Effector CD8-positive, alpha-beta T cell (primary cell): ENCODE measurements around the gene SNN.

ENCODE experiments used
- DNase-seq: peaks from one replicate; lab custom pipeline; 2025; lab: John Stamatoyannopoulos, UW
- total RNA-seq, 4 experiments: gene quantifications; one replicate each; lab custom pipeline; 2026; lab: John Stamatoyannopoulos, UW

Gene SNN
- 3.6 to 24.6 (median 16.9) reads per million in 4 experiments for total RNA-seq

DNA sequence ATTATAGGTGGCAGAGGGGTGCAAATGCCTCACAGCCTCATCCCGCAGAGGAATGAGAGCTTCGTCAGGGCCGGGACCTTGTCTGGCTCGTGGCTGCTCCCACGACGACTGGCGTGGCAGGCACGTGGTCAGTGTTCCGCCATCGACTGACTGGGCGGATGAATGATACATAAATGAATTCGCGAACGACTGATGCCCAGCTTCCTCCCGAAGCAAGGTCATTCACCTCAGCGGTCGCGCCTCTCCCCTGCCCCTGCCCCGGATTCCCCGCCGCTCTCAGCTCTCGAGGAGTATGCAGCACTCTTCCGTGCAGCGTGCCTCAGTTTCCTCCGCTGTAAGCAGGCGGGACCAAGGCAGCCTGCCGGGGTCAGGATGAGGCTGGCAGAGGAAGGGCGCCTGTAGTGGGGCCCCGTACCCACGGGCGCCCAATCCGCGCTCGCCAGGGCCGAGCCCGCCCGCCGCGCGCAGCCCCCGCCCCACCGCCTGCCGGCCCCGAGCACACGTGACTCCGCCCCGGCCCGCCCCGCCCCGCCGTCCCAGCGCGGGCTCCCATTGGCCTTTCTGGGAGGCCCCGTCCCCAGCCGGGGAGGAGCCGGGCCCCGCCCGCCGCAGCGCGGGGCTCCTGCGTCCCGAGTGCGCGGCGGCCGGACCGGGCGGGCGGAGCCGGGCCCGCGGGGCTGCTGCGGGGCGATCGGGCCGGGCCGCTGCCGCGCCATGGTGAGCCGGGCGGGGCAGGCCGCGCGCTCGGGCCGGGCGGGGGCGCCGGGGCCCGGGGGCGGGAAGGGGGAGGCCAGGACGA, at the start of gene SNN:
Gene SNN, plus strand, starts transcription at position 632 of the 799 bp plus-strand sequence. CDS start 7,605 bp downstream, outside the sequence.
- DNase-seq = peak; percentile 81

DNA sequence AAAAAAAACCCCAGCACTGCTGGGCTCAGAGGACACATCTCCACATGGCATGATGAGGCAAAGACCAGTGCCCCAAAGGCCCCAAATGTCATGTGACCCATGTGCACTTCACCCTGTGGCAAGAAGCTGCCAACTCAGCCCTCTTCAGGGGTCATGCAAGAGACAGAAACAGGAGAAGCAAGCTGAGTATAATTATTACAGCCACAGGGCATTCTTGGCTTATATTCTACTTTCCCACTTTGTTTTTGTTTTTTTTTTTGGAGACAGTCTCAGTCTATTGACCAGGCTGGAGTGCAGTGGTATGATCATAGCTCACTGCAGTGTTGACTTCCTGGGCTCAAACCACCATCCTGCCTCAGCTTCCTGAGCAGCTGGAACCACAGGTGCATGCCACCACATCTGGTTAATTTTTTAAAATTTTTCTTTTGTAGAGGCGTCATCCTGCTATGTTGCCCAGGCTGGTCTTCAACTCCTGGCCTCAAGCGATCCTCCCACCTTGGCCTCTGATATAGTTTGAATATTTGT, 48.9 kb upstream of the SNN start:
- DNase-seq = no peak

DNA sequence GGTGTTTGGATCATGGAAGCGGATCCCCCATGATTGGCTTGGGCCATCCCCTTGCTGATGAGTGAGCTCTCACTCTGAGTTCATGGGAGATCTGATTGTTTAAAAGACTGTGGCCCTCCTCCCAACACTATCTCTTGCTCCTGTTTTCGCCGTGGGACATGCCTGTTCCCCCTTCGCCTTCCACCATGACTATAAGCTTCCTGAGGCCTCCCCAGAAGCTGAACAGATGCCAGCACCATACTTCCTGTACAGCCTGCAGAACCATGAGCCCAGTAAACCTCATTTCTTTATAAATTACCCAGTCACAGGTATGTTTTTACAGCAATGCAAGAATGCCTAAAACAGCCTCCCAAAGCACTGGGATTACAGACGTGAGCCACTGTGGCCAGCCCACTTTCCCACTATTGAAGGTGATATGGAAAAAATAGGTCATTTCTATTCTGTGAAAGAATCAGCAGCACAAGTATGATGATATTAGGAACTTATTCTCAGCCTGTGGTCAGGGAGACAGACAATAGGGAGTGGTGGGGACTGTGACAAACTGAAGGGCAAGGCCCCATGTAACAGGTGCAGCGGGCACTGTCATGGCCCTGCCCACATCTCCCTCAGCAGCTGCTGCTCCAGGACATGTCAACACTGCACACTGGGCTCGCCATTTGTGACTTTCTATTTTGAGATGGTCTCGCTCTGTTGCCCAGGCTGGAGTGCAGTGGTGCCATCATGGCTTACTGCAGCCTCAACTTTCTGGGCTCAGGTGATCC, 47.8 kb upstream of the SNN start:
- no peak for DNase-seq

DNA sequence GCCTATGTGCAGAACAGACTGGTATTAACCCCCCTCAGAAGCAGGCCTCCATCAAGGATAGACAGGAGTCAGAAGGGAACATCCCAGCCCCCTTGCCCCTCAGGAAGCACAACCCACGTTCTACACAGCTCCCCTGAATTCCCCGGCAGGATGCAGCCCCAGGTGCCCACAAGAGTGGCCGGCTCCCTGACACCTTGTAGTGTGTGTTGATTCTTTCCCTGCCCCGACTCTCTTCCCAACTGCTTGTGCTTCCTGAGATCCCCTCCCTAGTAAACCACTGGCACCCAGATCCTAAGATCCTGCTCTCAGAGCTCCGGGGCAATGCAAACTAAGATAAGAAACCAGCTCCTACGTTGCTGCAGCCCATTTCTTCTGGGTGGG, 46.7 kb upstream of the SNN start:
- no peak for DNase-seq

DNA sequence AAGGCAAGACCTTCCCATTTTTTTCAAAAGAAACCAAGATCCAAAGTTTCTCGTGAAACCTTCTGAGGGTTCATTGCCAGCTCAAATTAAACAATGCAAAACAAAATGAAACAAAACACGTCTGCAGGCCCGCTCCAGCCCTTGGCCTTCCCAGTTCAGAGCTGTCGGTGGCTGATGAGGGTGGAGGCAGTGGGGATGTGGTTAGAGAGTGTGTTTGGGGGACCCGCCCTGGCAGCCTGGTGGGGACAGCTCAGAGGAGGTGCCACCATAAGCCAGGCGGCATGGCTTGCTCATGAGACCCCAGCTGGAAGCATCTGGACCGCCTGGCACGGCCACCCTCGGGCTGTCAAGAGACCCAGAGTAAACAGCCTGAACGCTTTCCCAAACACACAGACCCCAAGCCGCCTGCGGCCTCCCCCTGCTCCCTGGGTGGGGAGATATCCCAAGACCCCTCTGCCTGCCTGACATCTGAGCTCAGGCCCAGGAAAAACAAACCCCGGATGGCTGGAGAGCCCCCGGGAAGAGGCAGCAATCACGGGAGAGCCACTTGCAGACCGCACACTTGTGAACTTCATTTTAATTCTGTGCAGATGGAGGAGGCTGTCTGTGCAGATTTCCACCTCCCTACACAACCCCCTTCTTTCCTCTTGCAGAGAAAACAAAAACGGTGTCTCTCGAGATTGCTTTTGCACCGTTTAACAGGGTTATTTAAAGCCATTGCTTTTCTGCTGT, 46.2 kb upstream of the SNN start:
- DNase-seq = peak; percentile 33

DNA sequence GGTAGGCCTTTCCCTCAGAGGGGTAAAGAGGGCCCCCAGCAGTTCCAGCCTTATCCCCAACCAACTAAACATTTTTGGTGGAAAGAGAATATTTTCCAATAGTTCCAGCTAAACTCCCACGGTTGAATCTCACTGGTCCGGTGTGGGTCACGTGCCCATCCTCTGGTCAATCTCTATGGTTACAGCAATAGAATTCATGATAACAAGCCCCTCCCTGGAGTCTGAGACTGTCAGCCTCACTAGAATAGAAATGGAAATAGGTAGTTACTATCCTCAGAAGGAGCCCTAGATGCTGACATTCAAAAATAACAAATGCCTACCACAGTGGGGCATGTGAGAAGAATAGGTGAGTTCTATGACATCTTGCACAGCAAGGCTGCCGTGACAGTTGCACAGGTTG, 44.0 kb upstream of the SNN start:
- DNase-seq = no peak

DNA sequence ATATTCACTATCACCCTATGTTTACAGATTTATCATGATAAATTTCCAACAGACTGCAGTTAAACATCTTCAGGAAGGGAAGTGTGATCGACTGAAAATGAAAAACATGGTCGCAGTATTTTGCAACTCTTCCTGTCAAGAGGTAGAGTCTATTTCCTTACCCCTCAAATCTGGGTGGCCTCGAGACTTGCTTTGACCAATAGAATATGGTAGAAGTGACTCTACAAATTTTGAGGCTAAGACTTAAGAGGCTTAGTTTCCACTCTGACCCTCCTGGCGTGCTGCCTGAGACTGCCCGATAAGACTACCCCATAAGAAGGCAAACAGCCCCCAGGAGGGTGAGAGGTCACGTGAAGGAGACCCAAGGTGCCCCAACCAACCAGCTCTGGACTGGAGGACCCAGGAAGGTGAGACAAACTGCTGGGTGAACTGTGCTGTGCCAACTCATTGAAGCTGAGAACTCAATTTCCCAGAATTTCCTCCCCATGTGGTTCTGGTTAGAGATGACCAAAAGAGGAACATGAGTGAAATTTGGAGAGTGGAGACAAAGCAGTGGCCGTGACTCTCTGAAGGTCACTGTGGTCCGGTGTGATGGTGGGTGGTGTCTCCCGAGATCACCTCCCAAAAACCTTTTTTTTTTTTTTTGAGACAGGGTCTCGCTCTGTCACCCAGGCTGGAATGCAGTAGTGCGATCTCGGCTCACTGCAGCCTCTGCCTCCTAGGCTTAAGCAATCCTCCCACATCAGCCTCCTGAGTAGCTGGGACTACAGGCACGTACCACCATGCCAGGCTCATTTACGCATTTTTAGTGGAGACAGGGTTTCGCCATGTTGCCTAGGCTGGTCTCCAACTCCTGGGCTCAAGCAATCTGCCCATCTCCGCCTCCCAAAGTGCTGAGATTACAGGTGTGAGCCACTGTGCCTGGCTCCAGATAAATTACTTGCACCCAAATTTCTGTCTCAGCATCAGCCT, 43.3 kb upstream of the SNN start:
- DNase-seq = no peak

DNA sequence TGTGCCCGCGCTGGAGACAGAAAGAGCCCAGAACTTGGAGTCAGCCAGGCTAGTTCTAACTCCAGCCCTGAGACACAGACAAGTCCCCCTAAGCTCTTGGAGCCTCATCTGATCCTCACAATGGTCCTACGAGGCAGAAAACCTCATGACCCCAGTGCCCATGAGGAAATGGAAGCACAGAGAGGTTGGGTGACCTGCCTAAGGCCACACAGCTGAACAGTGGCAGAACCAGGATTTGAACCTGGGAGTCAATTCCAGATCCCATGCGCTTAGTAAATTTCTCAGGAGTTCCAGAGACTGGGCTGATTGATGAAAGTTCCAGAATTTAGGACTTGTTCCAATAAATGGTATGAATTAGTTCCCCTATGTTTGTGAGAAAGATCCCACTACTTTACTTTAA, 42.5 kb upstream of the SNN start:
- no peak for DNase-seq

DNA sequence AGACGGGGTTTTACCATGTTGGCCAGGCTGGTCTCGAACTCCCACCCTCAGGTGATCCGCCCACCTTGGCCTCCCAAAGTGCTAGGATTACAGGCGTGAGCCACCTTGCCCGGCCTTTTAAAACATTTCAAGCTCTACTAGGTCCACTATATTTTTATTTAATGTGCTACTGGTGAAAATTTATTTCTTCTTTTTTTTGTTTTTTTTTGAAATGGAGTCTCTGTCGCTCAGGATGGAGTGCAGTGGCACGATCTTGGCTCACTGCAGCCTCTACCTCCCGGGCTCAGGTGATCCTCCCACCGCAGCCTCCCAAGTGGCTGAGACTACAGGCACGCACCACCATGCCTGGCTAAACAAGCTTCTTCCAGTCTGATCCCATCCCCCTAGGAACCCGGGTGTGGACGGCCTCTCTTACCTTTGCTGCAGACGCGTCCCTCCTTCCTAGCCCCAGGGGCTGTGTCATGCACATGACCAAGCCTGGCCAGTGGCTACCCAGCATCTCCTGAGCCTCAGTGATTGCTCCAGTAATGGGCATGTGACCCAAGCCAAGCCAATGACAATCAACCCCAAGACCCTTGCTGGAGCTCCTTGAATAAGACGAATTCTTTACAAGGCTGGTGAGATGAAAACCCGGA, 41.5 kb upstream of the SNN start:
- no peak for DNase-seq

DNA sequence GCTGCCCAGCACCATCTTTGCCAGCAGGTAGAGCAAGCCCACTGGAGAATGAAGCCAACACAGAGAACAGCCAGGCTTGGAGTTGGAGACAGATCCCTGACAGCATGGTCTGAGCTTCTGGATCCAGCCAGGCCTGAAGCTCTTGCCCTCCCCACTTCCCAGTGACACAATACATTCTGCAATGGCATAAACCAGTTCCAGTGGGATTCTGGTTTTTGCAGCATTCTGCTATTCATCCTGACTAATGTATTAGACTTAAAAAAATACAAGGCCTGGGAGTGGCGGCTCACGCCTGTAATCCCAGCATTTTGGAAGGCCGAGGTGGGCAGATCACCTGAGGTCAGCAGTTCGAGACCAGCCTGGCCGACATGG, 41.0 kb upstream of the SNN start:
- no peak for DNase-seq

DNA sequence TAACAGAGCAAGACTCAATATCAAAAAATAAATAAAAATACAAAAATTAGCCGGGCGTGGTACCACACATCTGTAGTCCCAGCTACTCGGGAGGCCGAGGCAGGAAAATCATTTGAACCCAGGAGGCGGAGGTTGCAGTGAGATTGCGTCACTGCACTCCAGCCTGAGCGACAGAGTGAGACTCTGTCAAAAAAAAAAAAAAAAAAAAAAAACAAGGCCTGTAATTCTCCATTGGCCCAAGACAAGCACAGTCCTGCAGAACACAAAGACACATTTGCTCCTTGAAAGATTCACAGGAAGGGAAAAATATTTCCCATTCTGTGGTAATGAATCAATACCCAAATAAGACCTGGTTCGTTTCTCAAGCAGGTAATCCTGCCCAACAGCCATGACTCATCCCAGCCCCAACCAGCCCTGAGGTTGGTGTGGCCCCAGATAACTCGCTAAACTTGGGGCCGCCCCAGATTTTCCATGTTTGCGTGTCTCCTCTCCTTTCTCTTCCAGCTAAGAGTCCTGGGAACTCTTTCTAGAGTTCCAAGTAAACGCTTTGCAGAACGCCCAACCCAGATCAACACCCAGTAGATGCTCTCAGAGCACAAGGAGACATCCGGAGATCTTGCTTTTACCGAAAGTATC, 40.3 kb upstream of the SNN start:
- no peak for DNase-seq

DNA sequence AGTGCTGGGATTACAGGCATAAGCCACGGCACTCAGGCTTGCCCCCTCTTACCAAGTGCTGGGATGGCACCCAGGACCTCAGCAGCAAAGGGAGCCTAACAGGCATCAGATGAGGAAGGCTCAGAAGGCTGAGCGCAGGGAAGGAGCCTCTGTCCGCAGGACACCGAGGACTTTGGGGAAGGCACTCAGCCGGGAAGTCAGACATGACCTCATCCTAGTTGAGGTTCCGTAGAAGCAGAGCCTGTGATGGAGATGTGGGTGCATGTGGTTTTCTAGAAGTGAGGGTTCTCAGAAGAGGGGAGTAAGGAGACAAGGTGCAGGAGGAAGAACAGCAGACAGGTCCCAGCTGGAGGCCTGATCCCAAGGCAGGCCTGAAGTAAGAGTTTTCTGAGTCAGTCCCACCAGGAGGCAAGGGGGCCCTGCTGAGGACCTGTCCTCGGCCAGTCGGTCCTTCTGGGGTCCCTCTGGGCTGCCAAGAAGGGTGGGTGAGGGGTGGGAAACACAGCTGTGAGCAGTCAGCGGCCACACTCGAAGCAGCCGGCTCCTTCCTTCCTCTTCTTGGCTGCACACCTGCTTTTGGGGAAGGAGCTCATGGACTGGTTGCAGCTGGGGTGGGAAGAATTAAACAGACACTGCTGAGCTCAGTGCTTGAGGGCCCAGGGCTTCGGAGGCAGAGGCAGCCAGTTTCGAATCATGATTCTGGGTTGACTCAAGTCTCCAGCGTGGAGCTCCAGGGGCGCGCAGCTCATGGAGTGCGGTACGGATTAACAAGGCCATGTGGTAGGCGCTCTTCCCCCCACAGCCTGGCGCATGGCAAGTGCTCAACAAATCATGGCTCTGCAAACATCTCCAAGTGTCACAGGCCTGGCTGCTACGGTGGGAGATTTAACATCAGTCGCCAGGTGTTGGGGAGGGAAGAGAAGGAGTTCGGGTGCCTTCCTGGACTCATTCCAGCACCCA, 38.9 kb upstream of the SNN start:
- no peak for DNase-seq

DNA sequence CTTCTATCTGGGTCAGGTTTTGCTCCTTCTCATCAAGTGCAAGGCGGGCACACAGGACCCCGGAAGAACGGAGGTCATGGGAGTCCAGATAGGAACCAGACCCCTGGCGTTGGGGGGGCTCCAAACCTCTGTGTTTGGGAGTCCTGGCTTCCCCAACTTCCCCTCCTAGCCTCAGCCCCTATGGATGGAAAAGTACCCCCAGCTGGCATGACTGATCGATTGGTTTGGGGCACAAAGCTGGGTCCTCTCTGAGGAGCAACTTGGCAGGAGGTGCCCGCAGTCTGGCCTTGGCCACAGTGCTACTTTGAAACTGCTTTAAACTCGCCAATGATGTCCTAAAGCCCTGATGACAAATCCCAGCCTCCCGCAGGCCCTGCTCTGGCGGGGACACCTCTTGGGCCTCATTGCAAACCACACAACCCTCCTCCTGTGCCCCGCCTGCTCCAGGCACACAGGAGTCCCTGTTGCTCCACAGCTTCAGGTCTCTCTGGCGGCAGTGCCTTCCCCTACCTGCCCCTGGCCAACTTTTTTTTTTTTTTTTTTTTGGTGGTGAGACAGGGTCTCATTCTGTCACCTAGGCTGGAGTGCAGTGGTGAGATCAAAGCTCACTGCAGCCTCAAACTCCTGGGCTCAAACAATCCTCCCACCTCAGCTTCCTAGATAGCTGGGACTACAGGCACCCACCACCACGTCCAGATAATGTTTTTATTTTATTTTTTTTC, 38.0 kb upstream of the SNN start:
- no peak for DNase-seq

DNA sequence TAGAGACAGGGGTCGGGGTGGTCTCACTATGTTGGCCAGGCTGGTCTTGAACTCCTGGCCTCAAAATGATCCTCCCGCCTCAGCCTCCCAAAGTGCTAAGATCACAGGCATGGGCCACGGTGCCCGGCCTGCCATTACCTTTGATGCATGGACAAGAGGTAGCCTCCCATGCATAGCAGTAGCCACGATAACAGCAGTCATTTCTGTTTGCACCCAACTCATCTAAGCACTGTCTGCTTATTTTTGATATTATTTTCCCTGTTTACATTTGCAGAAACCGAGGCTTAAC, 37.5 kb upstream of the SNN start:
- no peak for DNase-seq

DNA sequence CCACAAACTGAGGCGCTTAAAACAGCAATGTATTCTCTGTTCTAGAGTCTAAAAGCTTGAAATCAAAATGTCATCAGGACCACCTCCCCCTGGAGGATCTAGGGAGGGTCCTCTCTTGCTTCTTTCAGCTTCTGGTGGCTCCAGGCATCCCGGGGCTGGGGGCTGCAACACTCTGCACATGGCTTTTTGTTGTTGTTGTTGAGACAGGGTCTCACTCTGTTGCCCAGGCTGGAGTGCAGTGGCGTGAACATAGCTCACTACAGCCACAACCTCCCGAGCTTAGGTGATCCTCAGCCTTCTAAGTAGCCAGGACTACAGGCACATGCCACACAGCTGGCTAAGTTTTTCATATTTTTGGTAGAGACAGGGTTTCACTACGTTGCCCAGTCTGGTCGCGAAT, 37.0 kb upstream of the SNN start:
- no peak for DNase-seq

DNA sequence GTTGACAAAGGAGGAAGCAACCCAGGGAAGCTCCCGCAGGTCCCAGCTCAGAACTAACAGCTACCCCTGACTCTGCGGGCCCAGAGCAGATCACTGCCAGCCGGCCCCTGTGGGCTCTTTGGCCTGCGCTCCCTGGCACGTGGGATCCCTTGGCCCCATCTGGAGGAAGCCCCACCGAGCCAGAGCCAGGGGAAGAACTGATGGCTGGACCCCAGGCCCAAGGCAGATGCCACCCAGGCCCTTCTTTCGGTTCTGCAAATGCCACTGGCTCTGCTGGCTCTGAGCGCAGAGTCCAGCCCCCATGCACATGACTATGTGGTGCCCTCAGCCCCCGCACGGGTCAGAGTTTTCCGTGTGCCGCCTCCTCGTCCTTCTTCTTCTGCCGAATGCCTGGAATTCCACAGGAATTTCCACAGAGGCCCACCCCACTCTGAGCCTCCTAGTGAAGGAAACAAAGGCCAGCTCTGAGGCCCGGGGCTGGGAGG, 35.8 kb upstream of the SNN start:
- no peak for DNase-seq

DNA sequence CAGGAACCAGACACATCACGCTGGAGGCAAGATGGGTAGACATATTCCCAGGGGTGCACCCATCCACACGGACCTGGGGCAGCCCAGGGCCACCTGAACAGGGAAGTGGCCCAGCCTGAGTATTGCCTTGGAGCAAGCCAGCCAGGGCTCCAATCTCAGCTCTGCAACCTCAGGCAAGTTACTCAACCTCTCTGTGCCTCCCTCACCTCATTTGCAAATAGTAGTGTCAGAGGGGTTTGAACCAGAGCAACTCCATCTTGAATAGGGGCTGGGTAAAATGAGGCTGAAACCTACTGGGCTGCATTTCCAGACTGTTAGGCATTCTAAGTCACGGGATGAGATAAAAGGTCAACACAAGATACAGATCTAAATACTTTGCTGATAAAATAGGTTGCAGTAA, 35.1 kb upstream of the SNN start:
- no peak for DNase-seq

DNA sequence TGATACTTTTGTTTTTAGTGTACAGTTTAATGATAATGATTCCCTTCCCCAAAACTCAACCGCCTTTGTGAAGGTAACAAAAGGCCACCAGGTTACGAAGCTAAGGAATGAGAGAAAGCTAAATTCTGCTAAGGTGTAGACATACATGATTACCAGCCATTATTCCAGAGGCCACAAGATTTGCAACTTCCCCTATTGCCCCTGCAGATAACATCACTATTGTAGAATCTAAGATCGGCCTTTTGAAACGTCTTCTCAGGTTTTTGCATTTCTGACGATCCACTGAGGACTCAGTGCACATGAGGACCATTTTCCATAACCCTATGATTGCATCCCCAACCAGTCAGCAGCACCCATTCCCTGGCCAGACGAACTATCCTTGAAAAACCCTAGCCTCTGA, 33.9 kb upstream of the SNN start:
- DNase-seq = no peak
